Natural killer cell treated with Interleukin-12 subunit alpha and Interleukin-12 subunit beta and Interleukin-15 and Interleukin-18, amount 100 ng/mL, for 72 hours (primary cell): Measurements from ENCODE around the gene STPG3. TPM values are rescaled to one million over a fixed set of nuclear protein-coding genes. Genes with fewer than 3 reads are reported as not detected.

Source experiments
- ATAC-seq, 2 donors: fragments of 150-1000 bp; cut with Tn5 transposase in 1 of 2; sonication (Bioruptor Pico), chemical (Tn5 transposase) in 1 of 2; 2 replicates each; pipeline ENCODE4 v1.10.0; 2021
- DNase-seq: peaks from one replicate; pipeline ENCODE4 v3.0.0; 2022; ENCODE audit warnings: low spot score
- H3K27ac Mint-ChIP-seq, 2 donors: 1 replicate in 1 of 2; 2 replicates in 1 of 2; pipeline ENCODE4 v1.8.0; 2022; ENCODE audit warnings: mixed read lengths in 2 of 2, mild to moderate bottlenecking in 1 of 2, moderate library complexity in 1 of 2
- H3K27me3 Mint-ChIP-seq, 2 donors: 1 replicate in 1 of 2; 2 replicates in 1 of 2; pipeline ENCODE4 v1.8.0; 2022; ENCODE audit warnings: mixed read lengths in 2 of 2
- H3K36me3 Mint-ChIP-seq: one replicate; pipeline ENCODE4 v1.8.0; 2022; ENCODE audit warnings: mixed read lengths
- H3K4me1 Mint-ChIP-seq, 2 donors: 1 replicate in 1 of 2; 2 replicates in 1 of 2; pipeline ENCODE4 v1.8.0; 2022; ENCODE audit warnings: low read depth in 2 of 2, mixed read lengths in 2 of 2, mild to moderate bottlenecking in 1 of 2
- H3K4me3 Mint-ChIP-seq: one replicate; pipeline ENCODE4 v1.8.0; 2022; ENCODE audit warnings: mixed read lengths
- H3K9me3 Mint-ChIP-seq: 2 replicates; pipeline ENCODE4 v1.8.0; 2022; ENCODE audit warnings: mixed read lengths
- total RNA-seq, 2 donors: library from RNA; stranded (reverse); gene quantifications; one replicate each; pipeline ENCODE4 v1.2.3, GENCODE V29; 2022

STPG3 gene
- total RNA-seq, 2 donors from 2014 or later = not detected

GRCh38 chr9:137295849-137296669 lies 45.0 kb downstream of the STPG3 start:
- Mint-ChIP-seq H3K4me1 (peaks cover 5 to 11% of the 10 kb centered on the region in 2 donors), H3K27me3 (peaks cover 10 to 21% of the 10 kb centered on the region in 2 donors), H3K27ac (no peak overlapping the region), H3K4me3 (peak overlapping the region; percentile 67), H3K36me3 (no peaks in the 10 kb centered on the region), H3K9me3 (no peaks in the 10 kb centered on the region)
- DNase-seq (no peak), ATAC-seq (peak in 1 of 2 donors; percentile 11)

DNA sequence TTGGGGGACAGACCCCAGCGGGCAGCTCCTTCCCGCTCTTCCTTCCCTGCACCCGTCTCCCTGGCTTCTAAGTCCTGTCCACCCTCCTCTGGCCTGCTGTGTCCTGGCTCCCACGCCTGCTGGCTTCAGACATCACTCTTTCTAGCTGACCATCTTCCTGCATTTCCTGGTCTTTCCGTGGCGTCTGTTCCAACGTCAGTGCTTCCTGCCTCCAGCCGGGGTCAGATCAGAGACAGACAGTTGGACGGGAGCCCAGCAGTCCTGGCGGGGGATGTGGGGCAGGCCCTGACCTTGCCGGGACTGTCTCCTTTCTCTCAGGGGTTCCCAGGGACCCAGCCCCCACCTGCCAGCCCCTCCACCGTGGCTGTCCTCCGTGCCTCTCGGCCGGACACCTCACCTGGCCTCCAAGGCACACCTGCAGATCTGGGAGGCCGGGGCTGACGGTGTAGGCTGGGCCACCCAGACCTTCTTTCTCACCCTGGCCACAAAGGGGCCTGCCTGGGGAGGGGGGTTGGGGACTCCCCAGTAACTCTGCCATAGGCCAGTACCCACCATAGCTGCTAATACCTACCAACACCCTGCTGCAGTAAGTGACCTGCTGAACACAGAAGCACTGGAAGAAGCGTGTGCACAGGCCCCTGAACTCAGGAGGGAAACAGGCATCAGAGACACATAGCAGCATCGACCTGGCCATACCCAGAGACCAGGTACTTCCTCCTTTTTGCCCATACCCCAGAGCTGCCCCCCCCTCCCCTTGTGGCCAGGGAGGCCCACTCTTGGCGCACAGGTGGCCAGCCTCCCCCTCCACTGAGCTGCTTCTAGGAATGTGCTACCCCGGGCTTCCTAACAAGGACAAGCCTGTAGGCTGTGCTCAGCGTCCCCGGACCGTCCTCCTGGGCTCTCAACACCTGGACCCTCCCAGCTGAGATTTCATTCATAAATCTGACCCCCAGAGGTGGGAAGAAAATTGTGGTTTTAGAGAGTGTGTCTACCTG lies 45.9 kb downstream of the STPG3 start:
- Mint-ChIP-seq H3K27ac (no peak overlapping the region), H3K4me3 (peak overlapping the region; percentile 67)
- no peak for DNase-seq

DNA sequence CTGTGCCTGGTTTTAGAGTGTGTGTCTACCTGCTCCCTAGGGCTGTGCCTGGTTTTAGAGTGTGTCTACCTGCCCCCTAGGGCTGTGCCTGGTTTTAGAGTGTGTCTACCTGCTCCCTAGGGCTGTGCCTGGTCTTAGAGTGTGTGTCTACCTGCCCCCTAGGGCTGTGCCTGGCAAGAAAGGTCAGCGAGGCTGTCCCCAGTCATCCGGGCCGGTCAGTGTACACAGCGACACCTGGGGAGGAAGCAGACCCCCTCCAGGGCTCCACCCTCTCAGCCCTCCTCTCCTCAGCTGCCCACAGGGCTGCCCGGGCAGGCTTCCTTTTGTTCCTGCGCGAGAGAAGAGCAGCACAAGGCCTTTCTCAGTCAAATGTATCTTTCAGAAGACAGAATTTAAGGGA lies 46.9 kb downstream of the STPG3 start:
- Mint-ChIP-seq H3K36me3 (no peaks in the 10 kb centered on the region), H3K27ac (no peak overlapping the region), H3K4me1 (peaks cover 5 to 11% of the 10 kb centered on the region in 2 donors), H3K9me3 (no peaks in the 10 kb centered on the region), H3K4me3 (no peak overlapping the region), H3K27me3 (peaks cover 10 to 21% of the 10 kb centered on the region in 2 donors)
- no peak for ATAC-seq
- DNase-seq = no peak

More for the DNA sequence above, 45.9 kb downstream of the STPG3 start:
- no peak for ATAC-seq
- H3K9me3 Mint-ChIP-seq = no peaks in the 10 kb centered on the region
- H3K36me3 Mint-ChIP-seq = no peaks in the 10 kb centered on the region
- peaks cover 5 to 11% of the 10 kb centered on the region in 2 donors for H3K4me1 Mint-ChIP-seq
- H3K27me3 Mint-ChIP-seq = peaks cover 10 to 21% of the 10 kb centered on the region in 2 donors

DNA sequence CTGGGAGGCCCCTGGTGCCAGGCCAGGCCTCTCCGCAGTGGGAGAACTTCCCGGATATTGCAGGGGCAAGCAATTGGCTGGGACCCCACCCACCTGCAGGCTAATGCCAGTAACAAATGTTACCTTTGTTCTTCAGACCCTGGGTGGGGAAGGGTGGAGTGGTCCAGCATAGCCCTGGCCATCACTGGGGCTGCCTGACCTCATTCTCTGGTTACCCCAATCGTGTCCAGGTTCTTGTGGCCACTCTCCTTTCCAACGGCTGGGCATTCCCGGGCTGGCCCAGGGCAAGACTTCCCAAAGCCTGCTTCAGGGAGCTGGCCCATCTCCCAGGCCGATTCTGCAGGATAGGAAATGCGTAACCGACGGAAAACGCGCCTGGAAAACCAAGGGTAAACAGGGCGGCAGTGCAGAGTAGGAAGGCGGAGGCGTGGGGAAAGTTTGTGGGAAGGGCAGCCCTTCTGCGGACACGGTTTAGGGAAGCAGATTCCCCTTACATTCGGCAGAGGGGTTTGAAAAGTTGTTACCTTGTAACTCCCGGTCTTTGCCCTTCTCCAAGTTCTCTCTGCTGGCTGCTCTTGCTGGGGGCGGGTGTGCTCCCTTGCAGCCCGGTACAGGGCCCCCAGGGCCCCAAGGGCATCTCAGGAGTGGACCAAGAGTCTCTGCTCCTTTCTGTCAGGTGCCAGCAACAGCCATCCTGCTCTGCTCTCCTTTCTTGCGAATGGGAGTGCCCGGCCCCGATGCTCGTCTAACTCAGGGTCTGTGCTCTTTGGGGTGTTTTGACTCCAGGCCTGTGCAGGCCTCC lies 47.5 kb downstream of the STPG3 start:
- Mint-ChIP-seq H3K4me1 (peaks cover 5 to 12% of the 10 kb centered on the region in 2 donors), H3K36me3 (no peaks in the 10 kb centered on the region), H3K4me3 (no peak overlapping the region), H3K9me3 (no peaks in the 10 kb centered on the region), H3K27me3 (peaks cover 10 to 19% of the 10 kb centered on the region in 2 donors), H3K27ac (no peak overlapping the region)
- no peak for ATAC-seq
- no peak for DNase-seq

DNA sequence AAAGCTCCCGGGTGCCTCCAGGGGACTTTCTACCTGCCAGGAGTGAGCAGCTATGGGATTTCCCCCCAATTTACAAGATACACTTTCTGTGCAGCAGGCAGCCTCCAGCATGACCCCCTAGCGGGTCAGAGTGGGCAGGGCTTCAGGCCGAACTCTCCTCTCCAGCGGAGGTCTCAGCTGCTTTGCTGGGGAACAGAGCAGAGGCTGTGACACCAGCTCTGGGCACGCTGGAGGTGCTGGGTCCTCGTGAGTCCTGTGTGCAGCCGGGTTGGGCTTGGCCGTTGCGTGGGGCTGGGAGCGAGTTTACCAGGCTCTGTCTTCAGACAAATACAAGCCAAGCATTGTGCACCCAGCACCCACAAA lies 48.1 kb downstream of the STPG3 start:
- no peak overlapping the region for H3K27ac Mint-ChIP-seq
- peaks cover 10 to 16% of the 10 kb centered on the region in 2 donors for H3K27me3 Mint-ChIP-seq
- peaks cover 5 to 13% of the 10 kb centered on the region in 2 donors for H3K4me1 Mint-ChIP-seq
- DNase-seq (no peak), ATAC-seq (no peak)
- H3K9me3 Mint-ChIP-seq = no peaks in the 10 kb centered on the region
- no peak overlapping the region for H3K4me3 Mint-ChIP-seq
- no peaks in the 10 kb centered on the region for H3K36me3 Mint-ChIP-seq

- Mint-ChIP-seq H3K27me3 (peaks cover 10 to 13% of the 10 kb centered on the region in 2 donors), H3K36me3 (no peaks in the 10 kb centered on the region), H3K27ac (no peak overlapping the region), H3K9me3 (no peaks in the 10 kb centered on the region), H3K4me1 (peaks cover 5 to 10% of the 10 kb centered on the region in 2 donors), H3K4me3 (peak overlapping the region; percentile 56)
- DNase-seq (no peak), ATAC-seq (no peak)
Measured at GRCh38 chr9:137299938-137300337, 48.9 kb downstream of the STPG3 start.

- Mint-ChIP-seq H3K36me3 (no peaks in the 10 kb centered on the region), H3K9me3 (no peaks in the 10 kb centered on the region), H3K27me3 (peaks cover 10 to 13% of the 10 kb centered on the region in 2 donors), H3K4me3 (peak overlapping the region; percentile 79), H3K4me1 (peaks cover 5 to 13% of the 10 kb centered on the region in 2 donors), H3K27ac (no peak overlapping the region)
- no peak for DNase-seq
- ATAC-seq = no peak
Measured at GRCh38 chr9:137300567-137301080, 49.5 kb downstream of the STPG3 start.

DNA sequence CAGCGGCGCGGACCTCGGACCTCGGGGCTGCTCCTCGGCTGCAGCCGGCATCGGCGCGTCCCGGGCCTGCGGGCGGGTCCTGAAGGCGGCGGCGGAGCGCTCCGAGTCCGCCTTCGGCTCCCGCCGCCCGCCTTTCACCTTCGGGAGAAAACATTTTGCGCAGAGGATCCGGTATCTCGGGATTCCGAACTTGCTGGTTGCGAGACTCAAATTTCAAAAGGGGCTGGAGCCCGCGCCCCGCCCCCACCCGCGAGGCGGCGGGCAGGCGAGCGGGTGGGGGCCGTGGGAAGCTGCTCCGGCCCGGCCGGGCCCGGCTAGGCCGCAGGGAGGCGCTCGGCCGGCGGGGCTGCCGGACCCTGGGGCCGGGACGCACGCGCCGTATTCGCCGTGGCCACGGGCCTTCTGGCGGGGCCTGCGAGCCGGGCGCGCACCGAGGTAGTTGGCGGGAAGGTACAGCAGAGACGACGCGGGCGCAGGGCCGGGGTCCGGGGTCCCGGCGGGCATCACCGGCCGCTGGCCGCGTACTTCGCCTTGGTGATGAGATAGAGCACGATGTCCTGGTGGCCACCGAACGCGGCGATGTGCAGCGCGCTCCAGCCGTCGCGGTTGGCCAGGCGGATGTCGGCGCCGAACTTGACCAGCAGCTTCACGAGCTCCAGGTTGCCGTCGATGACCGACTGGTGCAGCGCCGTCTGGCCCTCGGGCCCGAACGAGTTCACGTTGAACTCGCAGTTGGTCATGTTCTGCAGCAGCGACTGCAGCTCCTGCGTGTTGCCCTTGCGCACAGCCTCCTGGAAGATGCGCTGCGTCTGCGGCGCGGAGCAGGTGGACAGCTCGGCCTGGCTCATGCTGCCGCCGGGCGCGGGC lies 50.2 kb downstream of the STPG3 start:
- Mint-ChIP-seq H3K4me1 (peaks cover 5 to 13% of the 10 kb centered on the region in 2 donors), H3K9me3 (no peaks in the 10 kb centered on the region), H3K4me3 (peak overlapping the region; percentile 79), H3K27ac (no peak overlapping the region), H3K27me3 (peaks cover 8 to 13% of the 10 kb centered on the region in 2 donors), H3K36me3 (no peaks in the 10 kb centered on the region)
- ATAC-seq (peak; percentile 12 to 22), DNase-seq (no peak)

DNA sequence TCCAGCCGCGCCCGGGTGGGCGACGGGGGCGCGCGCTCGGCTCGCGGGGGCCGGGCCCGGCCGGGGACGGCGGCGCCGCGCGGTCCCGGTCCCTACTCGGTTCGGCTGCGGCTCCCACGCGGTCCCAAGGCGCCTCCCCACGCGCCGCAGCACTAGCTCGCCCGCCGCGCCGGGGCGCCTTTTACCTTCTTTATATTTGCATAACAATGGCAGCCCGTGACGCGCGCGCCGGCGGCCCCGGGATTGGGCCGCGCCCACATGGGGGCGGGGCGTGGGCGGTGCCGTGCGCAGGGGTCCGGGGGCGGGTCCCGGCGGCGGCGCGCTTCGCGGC lies 51.0 kb downstream of the STPG3 start, which contains the start of gene NRARP:
TSS of gene NRARP (minus strand) at position 154 of the 331 bp plus-strand sequence. CDS start 343 bp downstream, outside the sequence.
- peak; percentile 94 for DNase-seq
- Mint-ChIP-seq H3K27me3 (peaks cover under 1 to 7% of the 10 kb centered on the region in 2 donors), H3K4me3 (peak within 1 kb of the TSS; percentile 52), H3K9me3 (no peaks in the 10 kb centered on the region), H3K36me3 (no peaks in the 10 kb centered on the region), H3K4me1 (peaks cover 0 to 8% of the 10 kb centered on the region in 2 donors), H3K27ac (no peak within 1 kb of the TSS)
- ATAC-seq = peak; percentile 89 to 94

- DNase-seq (no peak), ATAC-seq (peak in 1 of 2 donors; percentile 56)
- peaks cover 0 to 8% of the 10 kb centered on the region in 2 donors for H3K4me1 Mint-ChIP-seq
- peaks cover 0 to 6% of the 10 kb centered on the region in 2 donors for H3K27me3 Mint-ChIP-seq
- peak overlapping the region; percentile 50 for H3K4me3 Mint-ChIP-seq
- H3K36me3 Mint-ChIP-seq = no peaks in the 10 kb centered on the region
- no peak overlapping the region for H3K27ac Mint-ChIP-seq
- H3K9me3 Mint-ChIP-seq = no peaks in the 10 kb centered on the region
Measured at GRCh38 chr9:137302449-137303150, 51.5 kb downstream of the STPG3 start.
